ENCODE data around the gene PPP6R2. TPM values are rescaled to one million over a fixed set of nuclear protein-coding genes. Genes with fewer than 3 reads are reported as not detected.

Gene PPP6R2
- polyA plus RNA-seq, 1 donor from 2014 or later = 85.4 TPM

GRCh38 chr22:50461979-50462540 lies 118.9 kb downstream of the PPP6R2 start:
- Histone ChIP-seq H3K79me2 (replicated peaks; ENCODE audit: insufficient read depth, low read length) (no peaks in the 10 kb centered on the region), H3F3A (ENCODE audit: insufficient read depth, low read length, poor library complexity, severe bottlenecking) (no peaks in the 10 kb centered on the region), H4K20me1 (ENCODE audit: insufficient read depth) (no peaks in the 10 kb centered on the region), H3K27me3 (ENCODE audit: insufficient read depth, low read depth, low read length) (no peaks in the 10 kb centered on the region), H3K4me3 (ENCODE audit: low read length) (no peak overlapping the region), H3K36me3 (ENCODE audit: insufficient read depth, low read length) (no peaks in the 10 kb centered on the region), H3K27ac (ENCODE audit: low read length) (no peak overlapping the region), H3K9ac (ENCODE audit: low read length) (no peak overlapping the region), H2AFZ (ENCODE audit: low read depth, low read length) (no peak overlapping the region), H3K9me2 (ENCODE audit: insufficient read depth, low read length) (no peaks in the 10 kb centered on the region), H3K9me3 (ENCODE audit: low read length) (no peaks in the 10 kb centered on the region), H3K4me2 (ENCODE audit: low read length) (no peak overlapping the region)
- no peak for TF ChIP-seq TAF1 (IDR thresholded peaks at IDR 0.05; ENCODE audit: low read depth)
- TF ChIP-seq REST (IDR thresholded peaks at IDR 0.05; ENCODE audit: borderline replicate concordance) = no peak
- no peak for TF ChIP-seq POLR2AphosphoS5 (IDR thresholded peaks at IDR 0.05)
- TF ChIP-seq RAD21 (conservative IDR thresholded peaks at IDR 0.05) = no peak
- TF ChIP-seq EP300 (conservative IDR thresholded peaks at IDR 0.05; ENCODE audit: poor library complexity, severe bottlenecking) = no peak

DNA sequence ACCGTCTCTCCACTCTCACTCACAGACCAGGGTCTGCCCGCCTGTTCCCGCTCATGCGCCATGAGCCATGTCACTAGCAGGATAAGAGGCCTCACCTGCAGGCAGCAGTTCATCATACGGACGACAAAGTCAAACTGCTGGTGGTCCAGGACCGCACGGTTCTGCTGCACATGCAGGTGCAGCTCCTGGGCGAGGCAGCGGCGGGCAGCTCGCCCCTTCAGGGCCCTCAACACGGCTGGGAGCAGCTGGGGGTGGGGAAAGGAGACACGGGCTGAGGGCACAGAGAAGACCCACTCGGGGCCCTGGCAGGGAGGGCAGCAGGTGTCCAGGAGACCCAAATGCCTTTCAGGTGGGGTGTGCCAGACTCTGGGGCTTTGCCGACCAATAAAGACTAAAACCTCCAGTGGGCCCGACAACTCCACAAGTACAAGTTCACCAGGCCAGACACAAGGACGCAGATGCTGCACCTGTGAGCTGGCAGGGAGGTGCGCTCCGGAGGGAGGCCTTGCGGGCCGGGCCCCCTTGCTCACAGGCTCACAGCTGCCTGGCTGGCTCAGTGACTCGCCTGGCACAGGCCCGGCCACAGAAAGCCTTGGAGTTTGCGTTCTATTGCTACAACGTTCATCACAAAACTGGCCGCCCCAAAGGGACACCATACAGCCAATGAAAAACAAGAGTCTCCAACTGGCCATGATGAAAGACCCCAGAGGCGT lies 120.2 kb downstream of the PPP6R2 start:
- Histone ChIP-seq H3K27me3 (ENCODE audit: insufficient read depth, low read depth, low read length) (no peaks in the 10 kb centered on the region), H3K9me2 (ENCODE audit: insufficient read depth, low read length) (no peaks in the 10 kb centered on the region), H3K79me2 (replicated peaks; ENCODE audit: insufficient read depth, low read length) (no peaks in the 10 kb centered on the region), H3K9ac (ENCODE audit: low read length) (no peak overlapping the region), H3K36me3 (ENCODE audit: insufficient read depth, low read length) (no peaks in the 10 kb centered on the region), H3K9me3 (ENCODE audit: low read length) (no peaks in the 10 kb centered on the region), H3K4me3 (ENCODE audit: low read length) (no peak overlapping the region), H4K20me1 (ENCODE audit: insufficient read depth) (peaks cover 4% of the 10 kb centered on the region), H3K4me2 (ENCODE audit: low read length) (no peak overlapping the region), H3K27ac (ENCODE audit: low read length) (no peak overlapping the region), H3F3A (ENCODE audit: insufficient read depth, low read length, poor library complexity, severe bottlenecking) (no peaks in the 10 kb centered on the region), H2AFZ (ENCODE audit: low read depth, low read length) (no peak overlapping the region)
- TF ChIP-seq POLR2AphosphoS5 (IDR thresholded peaks at IDR 0.05) (no peak), CTCF (IDR thresholded peaks at IDR 0.05; ENCODE audit: poor library complexity, severe bottlenecking) (no peak), RAD21 (conservative IDR thresholded peaks at IDR 0.05) (no peak), TAF1 (IDR thresholded peaks at IDR 0.05; ENCODE audit: low read depth) (no peak), SMC3 (conservative IDR thresholded peaks at IDR 0.05; ENCODE audit: poor library complexity) (no peak), REST (IDR thresholded peaks at IDR 0.05; ENCODE audit: borderline replicate concordance) (no peak), EZH2 (IDR thresholded peaks at IDR 0.05; ENCODE audit: borderline replicate concordance, insufficient read depth, low read length, poor library complexity, severe bottlenecking) (no peak), MXI1 (conservative IDR thresholded peaks at IDR 0.05; ENCODE audit: poor library complexity, severe bottlenecking) (no peak), EP300 (conservative IDR thresholded peaks at IDR 0.05; ENCODE audit: poor library complexity, severe bottlenecking) (no peak)

Measured in neural cell (in vitro differentiated cells).